Measurements from ENCODE around the gene L2HGDH. TPM values are rescaled to one million over a fixed set of nuclear protein-coding genes. Genes with fewer than 3 reads are reported as not detected.
A peak's percentile ranks its signal among the peaks of the same experiment; 100 is the strongest.

The L2HGDH gene
- total RNA-seq, 1 donor from 2014 or later = 10.5 TPM

DNA sequence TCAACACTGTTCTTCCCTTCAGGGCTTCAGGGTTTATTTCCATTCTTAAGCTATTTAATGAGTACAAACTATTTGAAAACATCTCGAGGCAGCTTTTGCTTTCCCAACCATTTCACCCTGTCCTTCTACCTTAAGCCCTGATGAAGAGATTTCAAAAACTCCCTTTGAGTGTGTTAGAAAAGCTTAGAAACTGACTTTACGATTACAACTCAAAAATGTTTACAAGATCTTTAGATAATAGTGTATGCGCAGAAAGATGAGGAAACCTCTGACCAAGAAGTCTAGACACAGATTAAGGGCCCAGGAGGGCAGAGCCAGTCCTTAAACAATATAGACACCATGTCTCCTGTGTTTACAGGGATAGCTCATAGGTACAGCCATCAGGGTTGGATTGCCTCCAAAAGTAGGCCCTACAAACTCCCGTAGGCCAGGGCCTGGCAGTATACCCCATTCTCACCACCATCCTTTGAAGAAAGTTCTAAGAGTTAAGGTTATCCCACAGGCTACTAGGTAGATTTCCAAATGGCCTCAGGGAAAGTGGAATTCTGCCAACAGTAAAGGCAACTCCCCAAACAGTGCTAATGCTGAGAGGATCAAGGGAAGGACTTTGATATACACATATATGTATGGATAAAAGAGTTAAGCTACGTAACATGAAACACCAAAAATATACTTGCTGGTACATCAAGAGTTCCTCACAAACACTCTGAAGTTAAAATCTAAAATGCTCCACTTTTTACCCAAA is 69.3 kb downstream of the L2HGDH start:
- ATAC-seq = no peak
- no peak for DNase-seq (ENCODE audit: missing footprints)
- intact Hi-C loops (cut with DNase I) = no loop called here

- DNase-seq (ENCODE audit: missing footprints) (no peak), ATAC-seq (no peak)
- intact Hi-C loops (cut with DNase I) = no loop called here
Measured at GRCh38 chr14:50242096-50242495, 69.9 kb downstream of the L2HGDH start.

- no peak for DNase-seq (ENCODE audit: missing footprints)
- intact Hi-C loops (cut with DNase I) = no loop called here
- ATAC-seq = no peak
Measured at GRCh38 chr14:50237427-50237826, 74.6 kb downstream of the L2HGDH start.

GRCh38 chr14:50233951-50234250 is 78.1 kb downstream of the L2HGDH start:
- ATAC-seq (no peak), DNase-seq (ENCODE audit: missing footprints) (no peak)
- intact Hi-C loops (cut with DNase I) = loop anchor here (2.0 to 5.0 kb wide), 2 partner anchors 77 to 372 kb away; no protein-coding TSS in a partner anchor

- ATAC-seq = no peak
- no peak for DNase-seq (ENCODE audit: missing footprints)
- intact Hi-C loops (cut with DNase I) = loop anchor here (2.0 to 5.0 kb wide), 2 partner anchors 77 to 371 kb away; no protein-coding TSS in a partner anchor
Measured at GRCh38 chr14:50233166-50233950, 78.7 kb downstream of the L2HGDH start.

DNA sequence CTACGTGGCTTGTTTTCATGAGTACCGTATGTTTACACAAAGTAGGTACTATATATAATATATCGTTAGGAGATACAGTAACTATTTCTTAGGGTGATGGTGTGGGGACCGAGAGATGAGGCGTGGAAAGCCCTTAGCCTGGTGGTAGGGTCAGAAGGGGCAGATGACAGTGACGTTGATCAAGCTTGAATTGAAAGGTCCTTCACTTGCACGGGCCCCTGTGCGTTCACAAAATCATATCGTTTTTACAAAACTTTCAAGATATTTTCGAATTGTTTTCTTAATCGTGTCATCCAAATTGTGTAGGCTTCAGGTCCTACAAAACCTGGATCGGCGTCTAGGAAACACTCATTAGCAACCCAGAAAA is 79.8 kb downstream of the L2HGDH start:
- no peak for DNase-seq (ENCODE audit: missing footprints)
- intact Hi-C loops (cut with DNase I) = loop anchor here (2.0 to 5.0 kb wide), 2 partner anchors 79 to 370 kb away; no protein-coding TSS in a partner anchor
- ATAC-seq = peak; percentile 8

DNA sequence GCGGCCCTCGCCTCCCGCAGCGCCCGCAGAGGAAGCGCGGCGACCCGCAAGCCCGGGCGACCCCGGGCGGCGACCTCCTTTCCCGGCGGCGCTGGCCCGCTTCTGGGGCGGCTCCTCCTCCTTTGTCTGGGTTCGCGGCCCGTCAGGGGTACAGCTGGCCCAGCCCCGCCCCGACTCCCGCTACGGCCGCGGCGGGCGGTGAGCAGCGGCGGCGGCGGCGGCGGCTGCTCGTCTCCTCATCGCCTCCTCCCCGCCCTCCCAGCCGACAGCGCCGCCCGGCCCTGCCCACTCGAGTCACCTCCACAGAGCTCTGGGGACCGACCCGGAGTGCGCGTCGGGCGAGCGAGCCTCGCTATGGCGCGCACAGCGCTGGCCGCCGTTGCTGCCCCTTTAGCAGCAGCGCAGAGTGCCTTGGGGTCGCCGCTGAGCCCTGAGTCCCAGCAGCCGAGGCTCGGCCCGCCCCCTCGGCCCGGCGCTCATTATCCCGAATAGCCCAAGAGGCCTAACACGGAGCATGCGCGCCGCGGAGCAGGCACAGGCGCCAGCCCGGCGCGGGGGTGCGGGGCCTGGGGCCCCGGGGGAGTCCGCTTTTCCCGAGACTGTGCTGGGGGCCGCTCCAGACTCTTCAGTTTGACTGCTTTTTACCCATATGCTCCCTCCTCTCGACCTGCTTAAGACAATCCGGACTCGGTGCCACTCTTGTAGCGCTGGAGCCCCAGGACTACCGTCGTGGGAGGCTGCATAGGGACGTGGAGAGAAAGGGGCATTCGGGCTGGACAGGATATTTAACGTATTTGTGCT is 80.4 kb downstream of the L2HGDH start, which contains the start of gene SOS2:
Gene SOS2 (minus strand): TSS at position 104 of the 801 bp plus-strand sequence. CDS start 295 bp downstream, outside the sequence.
- ATAC-seq (peak; percentile 96), DNase-seq (ENCODE audit: missing footprints) (peak; percentile 95)
- intact Hi-C loops (cut with DNase I) = loop anchor here (2.0 to 5.0 kb wide), 2 partner anchors 79 to 369 kb away; no protein-coding TSS in a partner anchor

GRCh38 chr14:50230701-50231474 is 81.1 kb downstream of the L2HGDH start:
- ATAC-seq = peak; percentile 14
- DNase-seq (ENCODE audit: missing footprints) = peak; percentile 83
- intact Hi-C loops (cut with DNase I) = loop anchor here (5.0 kb wide), 1 partner anchor 369 kb away; no protein-coding TSS in a partner anchor

DNA sequence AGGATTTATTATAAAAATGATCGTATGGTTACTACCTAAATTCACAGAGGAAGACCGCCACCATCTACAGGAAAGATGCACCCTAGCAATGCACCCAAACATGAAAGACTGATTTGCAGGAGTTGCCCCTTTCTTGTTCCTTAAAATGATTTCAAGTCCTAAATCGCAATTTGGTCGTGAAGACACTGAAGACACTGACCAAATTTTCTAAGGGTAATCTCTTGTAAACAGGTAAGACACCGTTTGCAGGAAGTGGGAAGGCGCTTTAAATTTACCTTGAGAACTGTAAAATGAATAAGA is 81.7 kb downstream of the L2HGDH start:
- DNase-seq (ENCODE audit: missing footprints) (no peak), ATAC-seq (no peak)
- intact Hi-C loops (cut with DNase I) = loop anchor here (5.0 kb wide), 1 partner anchor 368 kb away; no protein-coding TSS in a partner anchor

- intact Hi-C loops (cut with DNase I) = loop anchor here (5.0 kb wide), 1 partner anchor 367 kb away; no protein-coding TSS in a partner anchor
- ATAC-seq (no peak), DNase-seq (ENCODE audit: missing footprints) (no peak)
Measured at GRCh38 chr14:50229681-50230080, 82.3 kb downstream of the L2HGDH start.

- DNase-seq (ENCODE audit: missing footprints) (no peak), ATAC-seq (no peak)
- intact Hi-C loops (cut with DNase I) = no loop called here
Measured at GRCh38 chr14:50228313-50228712, 83.7 kb downstream of the L2HGDH start.

GRCh38 chr14:50225974-50226297 is 86.1 kb downstream of the L2HGDH start:
- DNase-seq (ENCODE audit: missing footprints) (no peak), ATAC-seq (no peak)
- intact Hi-C loops (cut with DNase I) = no loop called here

- intact Hi-C loops (cut with DNase I) = no loop called here
- no peak for DNase-seq (ENCODE audit: missing footprints)
- ATAC-seq = peak; percentile 87
Measured at GRCh38 chr14:50225067-50225973, 86.7 kb downstream of the L2HGDH start.

DNA sequence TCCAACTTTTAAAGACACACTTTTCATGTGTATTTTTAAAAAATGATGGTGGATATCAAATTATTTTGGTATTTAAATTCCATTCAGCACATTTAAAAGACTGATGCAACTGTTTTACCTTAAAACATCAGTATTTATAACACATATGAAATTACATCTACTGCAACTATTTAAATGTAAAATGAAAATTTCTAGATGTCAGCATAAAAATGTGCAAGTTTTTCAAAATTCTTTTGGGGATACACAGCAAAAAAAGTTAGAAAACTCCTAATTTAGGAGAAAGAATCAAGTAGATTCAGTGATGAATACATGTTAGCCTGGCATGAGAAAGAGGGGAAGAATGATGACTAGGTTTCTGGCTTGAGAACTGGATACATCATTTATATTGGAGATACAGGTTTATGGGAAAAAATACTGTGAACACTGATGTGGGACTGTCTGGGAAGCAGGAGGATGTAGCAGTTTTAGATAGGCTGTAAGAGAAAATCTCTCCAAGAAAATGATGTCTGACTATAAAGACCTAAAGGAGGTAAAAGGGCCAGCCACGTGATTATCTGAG is 89.9 kb downstream of the L2HGDH start:
- no peak for ATAC-seq
- no peak for DNase-seq (ENCODE audit: missing footprints)
- intact Hi-C loops (cut with DNase I) = no loop called here

- intact Hi-C loops (cut with DNase I) = no loop called here
- no peak for ATAC-seq
- no peak for DNase-seq (ENCODE audit: missing footprints)
Measured at GRCh38 chr14:50218501-50218900, 93.5 kb downstream of the L2HGDH start.

DNA sequence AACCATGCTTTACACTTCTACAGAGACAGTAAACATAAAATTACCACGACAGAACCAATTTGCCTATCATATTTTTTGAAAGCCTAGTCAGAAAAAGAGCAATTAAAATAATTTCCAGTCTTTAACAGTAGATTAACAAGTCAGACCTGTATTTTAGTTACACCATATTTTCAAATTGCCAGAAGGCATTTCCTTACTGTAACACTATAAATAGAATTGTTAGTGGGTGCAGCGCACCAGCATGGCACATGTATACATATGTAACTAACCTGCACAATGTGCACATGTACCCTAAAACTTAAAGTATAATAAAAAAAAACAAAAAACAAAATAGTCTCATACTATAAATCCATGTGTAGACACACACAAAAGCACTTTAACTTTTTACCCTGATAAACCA is 96.6 kb downstream of the L2HGDH start:
- no peak for ATAC-seq
- intact Hi-C loops (cut with DNase I) = no loop called here
- no peak for DNase-seq (ENCODE audit: missing footprints)

GRCh38 chr14:50213795-50214194 is 98.2 kb downstream of the L2HGDH start:
- ATAC-seq = no peak
- no peak for DNase-seq (ENCODE audit: missing footprints)
- intact Hi-C loops (cut with DNase I) = no loop called here

All from Right ventricle myocardium inferior (tissue), 1 donor.